ENCODE results near the gene FRMD1. TPM values are rescaled to one million over a fixed set of nuclear protein-coding genes. Genes with fewer than 3 reads are reported as not detected.

Gene FRMD1
- total and polyA plus RNA-seq, 10 of the 15 experiments (the other 5 are each of a cell fraction or from before 2014, with no cell fraction given) = not detected

GRCh38 chr6:168072261-168072660 is 6.8 kb downstream of the FRMD1 start (continued):
- TF ChIP-seq ZNF592 (IDR thresholded peaks at IDR 0.05) (no peak), IRF4 (IDR thresholded peaks at IDR 0.05; ENCODE audit: low read depth, low read length) (no peak), KAT2A (conservative IDR thresholded peaks at IDR 0.05; ENCODE audit: control insufficient read depth, low read depth, low read length) (no peak), PRDM15 (CRISPR knock-in tag; IDR thresholded peaks at IDR 0.05) (no peak), NR2C1 (IDR thresholded peaks at IDR 0.05) (no peak), EZH2 (IDR thresholded peaks at IDR 0.05; ENCODE audit: borderline replicate concordance, control insufficient read depth, low read depth, low read length) (no peak)
